Hepatocyte (in vitro differentiated cells): ENCODE measurements around the gene DPAGT1.

Source experiments
- CTCF ChIP-seq: fragments of 200-600 bp; sonication (generic); IDR thresholded peaks from 2 replicates; pipeline ENCODE4 v1.5.1; 2016; ENCODE audit warnings: antibody characterized with exemption, mild to moderate bottlenecking; ENCODE audit not compliant: poor library complexity
- EZH2 ChIP-seq: fragments of 200-600 bp; sonication (generic); IDR thresholded peaks from 2 replicates; pipeline ENCODE4 v1.6.1; 2016; ENCODE audit warnings: antibody characterized with exemption, mild to moderate bottlenecking, borderline replicate concordance

DNA sequence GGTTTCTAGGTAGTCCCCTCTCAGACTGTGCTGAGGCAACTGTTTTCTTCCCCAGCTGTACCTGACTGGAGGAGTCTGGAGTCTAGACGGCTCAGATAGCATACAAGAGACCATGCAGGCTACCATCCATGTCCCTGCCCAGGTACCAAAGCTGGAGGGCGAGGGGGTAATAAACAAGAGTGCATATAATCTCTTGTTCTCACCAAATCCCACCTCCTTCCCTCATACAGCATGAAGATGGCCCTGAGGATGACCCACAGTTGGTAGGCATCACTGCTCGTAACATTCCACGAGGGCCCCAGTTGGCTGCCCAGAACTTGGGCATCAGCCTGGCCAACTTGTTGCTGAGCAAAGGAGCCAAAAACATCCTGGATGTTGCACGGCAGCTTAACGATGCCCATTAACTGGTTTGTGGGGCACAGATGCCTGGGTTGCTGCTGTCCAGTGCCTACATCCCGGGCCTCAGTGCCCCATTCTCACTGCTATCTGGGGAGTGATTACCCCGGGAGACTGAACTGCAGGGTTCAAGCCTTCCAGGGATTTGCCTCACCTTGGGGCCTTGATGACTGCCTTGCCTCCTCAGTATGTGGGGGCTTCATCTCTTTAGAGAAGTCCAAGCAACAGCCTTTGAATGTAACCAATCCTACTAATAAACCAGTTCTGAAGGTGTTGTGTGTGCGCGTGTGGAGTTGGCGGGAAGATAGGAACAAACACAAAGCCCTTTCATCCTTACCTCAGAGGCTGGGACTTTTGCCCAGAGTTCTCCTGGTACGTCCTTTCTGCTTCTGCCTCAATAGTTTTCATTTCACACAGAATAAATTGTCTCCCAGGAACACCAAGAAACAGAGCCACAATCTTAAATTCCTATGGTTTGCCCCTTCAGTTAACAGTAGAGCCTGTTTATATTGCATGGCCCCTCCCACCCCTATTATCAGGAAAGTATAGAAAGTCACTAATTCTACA, 8.5 kb downstream of the DPAGT1 start:
- no peak for TF ChIP-seq EZH2
- no peak for TF ChIP-seq CTCF
